Hematopoietic multipotent progenitor cell (in vitro differentiated cells): ENCODE measurements around the gene LIAS. TPM values are rescaled to one million over a fixed set of nuclear protein-coding genes. Genes with fewer than 3 reads are reported as not detected.
A peak's percentile ranks its signal among the peaks of the same experiment; 100 is the strongest.
"Not testable (repeated sequence)": the region's sequence is repeated elsewhere in the genome, so short reads cannot be mapped to it uniquely, and the experiment has no call there.

Source experiments
- DNase-seq, 3 donors: peaks; one replicate each; pipeline ENCODE4 v3.0.0-alpha.2; 2011 to 2015; ENCODE audit warnings: low read depth in 2 of 3, low spot score in 2 of 3
- total RNA-seq: library from RNA; depleted of rRNA; stranded (reverse); fragments of >200 nt; gene quantifications from one replicate; pipeline ENCODE4 v1.2.3, GENCODE V29; 2012

LIAS gene
- total RNA-seq, 1 donor, result 5.4 TPM

DNA sequence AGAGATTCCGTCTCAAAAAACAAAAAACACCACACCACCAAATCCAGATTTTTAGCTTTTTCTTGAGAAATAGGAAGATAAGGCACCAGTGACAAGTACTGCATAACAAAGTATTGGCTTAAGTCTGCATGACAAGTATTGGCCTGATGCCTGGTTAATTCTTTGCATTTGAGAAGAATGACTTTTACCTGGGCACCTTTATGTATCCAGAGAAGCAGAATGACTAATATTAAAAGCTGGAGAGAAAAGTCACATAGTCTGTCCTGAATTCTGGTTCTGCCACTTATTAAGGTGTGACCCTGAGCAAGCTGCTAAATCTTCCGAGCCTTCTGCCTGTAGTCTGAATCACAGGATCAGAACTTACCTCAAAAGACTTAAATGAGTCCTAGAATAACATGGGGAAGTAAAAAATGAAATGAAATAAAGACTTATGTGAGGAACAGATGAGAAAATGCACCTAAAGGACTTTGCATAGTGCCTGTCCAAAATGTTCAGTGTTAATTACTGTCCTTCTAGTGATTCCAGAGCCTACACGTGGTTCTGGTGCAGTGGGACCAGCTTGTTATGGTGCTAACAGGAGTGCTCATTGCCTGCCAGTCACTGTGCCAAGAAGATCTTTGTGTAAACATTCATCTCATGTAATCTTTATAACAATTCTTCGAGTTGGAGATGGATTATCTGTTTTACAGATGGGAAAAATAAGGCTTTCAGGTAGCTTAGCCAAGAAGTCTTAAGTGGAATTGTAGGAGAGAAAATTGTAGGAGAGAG is 36.8 kb downstream of the LIAS start:
- no peak for DNase-seq

- DNase-seq, result no peak
Measured at GRCh38 chr4:39497909-39498726, 39.3 kb downstream of the LIAS start.

DNA sequence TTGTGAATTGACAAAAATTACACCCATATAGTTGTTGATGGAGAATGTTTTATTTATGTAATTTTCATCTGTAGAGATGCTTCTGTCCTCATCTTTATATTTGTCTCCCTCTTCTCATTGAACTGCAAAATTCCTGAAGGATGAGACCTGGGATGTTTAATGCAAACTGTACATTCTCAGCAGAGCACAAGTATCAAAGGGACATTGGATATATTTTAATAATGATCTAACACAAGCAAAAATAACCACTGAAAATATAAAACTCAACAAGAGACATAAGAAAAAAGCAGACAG is 39.8 kb downstream of the LIAS start:
- no peak for DNase-seq

GRCh38 chr4:39502019-39502663 is 43.3 kb downstream of the LIAS start:
- DNase-seq, result no peak

- not testable (repeated sequence) for DNase-seq
Measured at GRCh38 chr4:39502664-39503035, 43.8 kb downstream of the LIAS start.

DNA sequence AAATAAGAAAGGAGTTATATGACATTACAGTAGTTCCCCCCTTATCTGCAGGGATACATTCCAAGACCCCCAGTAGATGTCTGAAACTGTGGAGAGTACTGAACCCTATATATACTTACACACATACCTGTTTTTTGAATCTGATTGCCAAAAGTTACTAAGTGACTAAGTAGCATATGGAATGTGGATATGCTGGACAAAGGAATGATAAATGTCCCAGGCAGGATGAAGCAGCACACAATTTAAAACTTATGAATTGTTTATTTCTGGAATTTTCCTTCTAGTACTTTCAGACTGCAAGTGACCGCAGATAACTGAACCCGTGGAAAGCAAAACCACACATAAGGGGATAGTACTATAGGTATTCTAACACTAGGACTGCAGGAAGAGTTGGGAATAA is 45.7 kb downstream of the LIAS start:
- DNase-seq, result no peak

GRCh38 chr4:39505581-39505980 is 46.7 kb downstream of the LIAS start:
- no peak for DNase-seq

DNA sequence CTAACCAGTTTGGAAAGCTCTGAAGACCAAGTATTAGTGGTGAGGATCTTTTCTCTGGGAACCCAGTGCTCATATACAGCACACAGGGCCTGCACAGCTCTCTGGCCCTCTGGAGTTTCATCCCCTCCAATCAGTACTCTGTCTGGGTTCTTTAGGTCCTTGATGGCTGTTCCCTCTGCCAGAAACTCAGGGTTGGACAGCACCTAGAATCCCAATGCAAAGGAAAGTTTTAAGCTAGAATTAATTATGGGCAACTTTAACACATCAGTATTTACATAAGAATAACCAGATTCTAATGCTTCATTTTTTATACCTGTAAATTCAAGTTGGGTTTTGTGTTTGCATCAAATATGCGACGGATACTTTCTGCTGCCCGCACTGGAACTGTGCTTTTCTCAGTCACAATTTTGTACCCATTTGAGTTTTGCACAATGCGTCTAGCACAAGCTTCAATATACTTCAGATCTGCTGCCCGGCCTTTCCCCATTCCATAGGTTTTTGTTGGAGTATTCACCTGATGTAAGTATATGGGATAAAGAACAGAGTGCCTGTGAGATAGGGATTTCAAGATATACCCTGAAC is 51.6 kb downstream of the LIAS start:
- no peak for DNase-seq

GRCh38 chr4:39514266-39514665 is 55.4 kb downstream of the LIAS start:
- DNase-seq, result not testable (repeated sequence)

DNA sequence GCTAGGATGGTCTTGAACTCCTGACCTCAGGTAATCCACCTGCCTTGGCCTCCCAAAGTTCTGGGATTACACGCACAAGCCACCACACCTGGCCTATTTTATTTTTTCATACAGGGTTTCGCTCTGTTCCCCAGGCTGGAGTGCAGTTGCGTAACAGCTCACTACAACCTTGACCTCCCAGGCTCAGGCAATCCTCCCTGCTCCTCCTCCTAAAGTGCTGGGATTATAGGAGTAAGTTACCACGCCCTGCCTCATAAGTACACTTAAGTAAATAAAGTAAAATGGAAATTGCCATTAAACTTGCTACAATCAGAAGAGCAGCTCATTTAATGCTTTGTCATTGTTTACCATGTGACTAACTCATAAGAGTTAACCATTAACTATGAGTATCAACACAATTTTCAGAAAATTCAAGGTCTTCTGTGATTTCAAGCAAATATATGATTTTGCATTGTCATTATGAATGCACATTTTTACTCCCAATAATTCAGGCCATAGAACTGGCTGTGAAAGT is 56.1 kb downstream of the LIAS start:
- DNase-seq, result no peak

- not testable (repeated sequence) for DNase-seq
Measured at GRCh38 chr4:39515669-39516401, 57.0 kb downstream of the LIAS start.

GRCh38 chr4:39516407-39516966 is 57.6 kb downstream of the LIAS start:
- DNase-seq, result no peak

DNA sequence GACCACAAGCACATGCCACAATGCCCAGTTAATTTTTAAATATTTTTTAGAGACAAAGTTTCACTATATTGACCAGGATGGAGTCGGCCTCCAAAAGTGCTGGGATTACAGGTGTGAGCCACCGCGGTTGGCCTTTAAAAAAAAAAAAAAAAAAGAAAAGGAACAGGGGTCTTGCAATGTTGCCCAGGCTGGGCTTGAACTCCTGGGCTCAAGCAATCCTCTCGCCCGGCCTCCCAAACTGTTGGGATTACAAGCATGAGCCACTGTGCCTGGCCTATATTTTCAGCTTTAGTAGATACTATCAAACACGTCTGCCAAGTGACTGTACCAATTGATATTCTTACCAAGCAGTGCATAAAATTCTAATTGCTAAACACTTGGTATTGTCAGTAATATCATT is 59.6 kb downstream of the LIAS start:
- no peak for DNase-seq

GRCh38 chr4:39521253-39521919 is 62.5 kb downstream of the LIAS start:
- no peak for DNase-seq

- DNase-seq, result no peak
Measured at GRCh38 chr4:39522068-39522467, 63.2 kb downstream of the LIAS start.

- no peak for DNase-seq
Measured at GRCh38 chr4:39524161-39524957, 65.5 kb downstream of the LIAS start.

DNA sequence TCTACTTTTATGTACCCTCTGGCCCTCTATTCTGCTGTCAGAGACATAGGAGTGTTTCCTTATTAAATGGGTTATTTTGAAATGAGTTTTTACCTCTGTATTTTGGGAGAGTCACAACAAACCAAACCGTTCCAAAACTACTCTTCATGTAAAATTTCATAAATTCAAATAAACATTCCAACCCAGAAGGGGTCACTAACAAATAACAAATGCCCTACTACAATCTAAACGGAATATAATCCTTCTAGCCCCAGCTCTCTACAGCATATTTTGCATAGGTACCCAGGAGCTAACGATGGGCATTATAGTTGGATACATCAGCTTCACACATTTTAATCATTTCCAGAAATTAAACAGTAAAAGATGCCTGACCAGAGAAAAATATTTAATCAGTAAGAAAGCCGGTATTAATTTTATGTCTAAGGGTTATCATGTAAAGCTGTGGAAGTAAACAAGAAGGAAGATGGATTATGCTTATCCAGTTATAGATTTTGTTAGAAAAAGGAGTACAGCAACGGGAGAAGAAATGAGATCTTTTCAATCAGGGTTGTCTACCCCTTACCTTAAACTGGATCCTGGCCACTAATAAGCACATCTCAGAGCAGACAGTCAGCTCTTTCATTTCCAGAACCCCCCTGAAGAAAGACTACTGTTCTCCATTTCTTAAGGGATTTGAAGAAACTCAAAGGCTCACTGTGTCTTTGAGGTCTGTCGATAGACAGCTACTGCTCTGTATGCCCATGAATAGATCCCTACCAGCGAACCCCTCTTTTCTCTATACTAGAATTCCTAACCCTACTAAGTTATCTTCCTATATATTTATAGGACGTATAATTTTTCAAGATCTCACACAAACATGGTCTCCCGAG is 67.2 kb downstream of the LIAS start:
- no peak for DNase-seq

DNA sequence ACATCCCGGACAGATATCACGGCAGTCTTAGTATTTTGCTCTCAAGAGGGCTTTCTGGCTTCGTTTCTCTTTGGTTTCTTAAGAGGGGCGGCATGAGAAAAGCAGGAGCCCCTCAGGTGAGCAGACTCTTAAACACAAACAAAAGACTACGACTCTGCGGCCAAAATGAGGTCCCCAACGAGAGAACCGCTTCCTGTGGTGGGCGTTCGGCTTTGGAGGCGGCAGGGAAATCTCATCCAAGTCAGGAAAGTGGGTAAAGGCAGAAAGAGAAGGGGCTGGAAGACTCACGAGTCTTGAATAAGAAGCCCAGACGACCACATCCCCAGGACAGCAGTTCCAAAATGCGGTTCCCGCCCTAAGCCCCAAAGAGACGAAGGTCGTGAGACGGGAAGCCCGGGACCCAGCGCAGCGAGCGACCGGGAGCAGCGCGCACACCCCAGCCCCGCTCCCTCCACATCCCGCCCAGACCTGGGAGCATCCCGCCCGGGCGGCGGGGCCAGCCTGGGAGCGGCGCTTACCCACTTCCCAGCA is 68.0 kb downstream of the LIAS start:
- DNase-seq, result peak in 1 of 3 donors; percentile 21
